CD4-positive, alpha-beta T cell (primary cell): Measurements from ENCODE around the gene PLCB1. TPM values are rescaled to one million over a fixed set of nuclear protein-coding genes. Genes with fewer than 3 reads are reported as not detected.

Experiments
- ATAC-seq: fragments of 200-7000 bp; cut with Tn5 transposase; one replicate; pipeline ENCODE4 v1.10.0; 2022; ENCODE audit warnings: mild to moderate bottlenecking; ENCODE audit not compliant: poor library complexity
- CTCF ChIA-PET: fragments of 350-600 bp; sonication (Branson Sonifier 250); formaldehyde crosslinking; loops from one replicate; lab custom pipeline; 2021; ENCODE audit warnings: antibody characterized with exemption, inconsistent platforms; lab: Charles Lee
- POLR2A ChIA-PET: fragments of 350-600 bp; sonication (Branson Sonifier 250); formaldehyde crosslinking; loops from one replicate; lab custom pipeline; 2021; ENCODE audit warnings: antibody characterized with exemption, inconsistent platforms; lab: Charles Lee
- DNase-seq, 14 experiments: peaks; one replicate each; pipeline ENCODE4 v3.0.0-alpha.2; 2013 to 2020; ENCODE audit warnings: mixed read lengths in 2 of 14
- H3K27ac ChIP-seq, 2 donors: one replicate each; pipeline versions ENCODE4 v1.5.1 to v1.7.0; 2013; ENCODE audit warnings: low read length in 2 of 2, low read depth in 1 of 2, mild to moderate bottlenecking in 1 of 2
- H3K27me3 ChIP-seq, 2 experiments: 1 replicate in 1 of 2; 2 replicates in 1 of 2; pipeline versions ENCODE4 v1.6.1 to v1.7.0; 2013; ENCODE audit warnings: low read length in 2 of 2, control low read depth in 1 of 2, mild to moderate bottlenecking in 1 of 2, moderate library complexity in 1 of 2; ENCODE audit not compliant: insufficient read depth in 2 of 2, control insufficient read depth in 1 of 2
- H3K36me3 ChIP-seq: one replicate; pipeline ENCODE4 v1.6.1; 2013; ENCODE audit warnings: low read length, control low read depth; ENCODE audit not compliant: insufficient read depth
- H3K4me1 ChIP-seq: one replicate; pipeline ENCODE4 v1.6.1; 2013; ENCODE audit warnings: low read length, control low read depth; ENCODE audit not compliant: insufficient read depth
- H3K4me3 ChIP-seq: one replicate; pipeline ENCODE4 v1.5.1; 2013; ENCODE audit warnings: mild to moderate bottlenecking, low read length, moderate library complexity
- H3K9me3 ChIP-seq, 2 experiments: 1 replicate in 1 of 2; 2 replicates in 1 of 2; pipeline versions ENCODE4 v1.6.1 to v1.7.0; 2013; ENCODE audit warnings: low read length in 2 of 2, mild to moderate bottlenecking in 2 of 2, control low read depth in 1 of 2, moderate library complexity in 1 of 2; ENCODE audit not compliant: control insufficient read depth in 1 of 2, insufficient read depth in 1 of 2
- H3K27ac Mint-ChIP-seq: one replicate; pipeline ENCODE4 v1.8.0; 2020; ENCODE audit warnings: mixed read lengths
- H3K27me3 Mint-ChIP-seq: one replicate; pipeline ENCODE4 v1.8.0; 2021; ENCODE audit warnings: mixed read lengths
- H3K36me3 Mint-ChIP-seq: one replicate; pipeline ENCODE4 v1.8.0; 2021; ENCODE audit warnings: low read depth, mixed read lengths
- H3K4me1 Mint-ChIP-seq: one replicate; pipeline ENCODE4 v1.8.0; 2021; ENCODE audit warnings: low read depth, mixed read lengths
- H3K4me3 Mint-ChIP-seq: one replicate; pipeline ENCODE4 v1.8.0; 2020; ENCODE audit warnings: mild to moderate bottlenecking, mixed read lengths
- H3K9me3 Mint-ChIP-seq: one replicate; pipeline ENCODE4 v1.8.0; 2020; ENCODE audit warnings: mixed read lengths
- CTCF ChIP-seq: fragments of 200-600 bp; IDR thresholded peaks from one replicate; pipeline ENCODE4 v1.8.0; 2022; ENCODE audit warnings: antibody characterized with exemption, mild to moderate bottlenecking
- intact Hi-C, 2 experiments: fragments of 100-400 bp; cut with DNase I in 1 of 2; cut with micrococcal nuclease in 1 of 2; formaldehyde crosslinking; loops; one replicate each; pipeline versions ENCODE4 v1.15.1 to v1.9.0; 2023 to 2025; cut with DNase I, micrococcal nuclease
- total RNA-seq, 174 experiments: library from RNA in 2 of 174; stranded (reverse) in 2 of 174; gene quantifications; one replicate each; pipeline ENCODE4 v1.2.3 and lab custom pipeline; 2021 to 2026

The PLCB1 gene
- total RNA-seq, 2 experiments from 2014 or later, result 3.8 to 5.6 TPM

- H3K4me3 Mint-ChIP-seq, result no peak overlapping the region
- Histone ChIP-seq H3K27me3 (no peaks in the 10 kb centered on the region), H3K9me3 (no peaks in the 10 kb centered on the region), H3K4me1 (peaks cover 12% of the 10 kb centered on the region), H3K27ac (no peak overlapping the region), H3K4me3 (no peak overlapping the region), H3K36me3 (no peaks in the 10 kb centered on the region)
- no peak overlapping the region for H3K27ac Mint-ChIP-seq
- H3K4me1 Mint-ChIP-seq, result peaks cover 13% of the 10 kb centered on the region
- POLR2A ChIA-PET, result no interaction called here
- DNase-seq (no peak), ATAC-seq (no peak)
- peaks cover 4% of the 10 kb centered on the region for H3K27me3 Mint-ChIP-seq
- no peak for TF ChIP-seq CTCF
- CTCF ChIA-PET, result no interaction called here
- H3K36me3 Mint-ChIP-seq, result no peaks in the 10 kb centered on the region
- intact Hi-C loops, result no loop called here
- H3K9me3 Mint-ChIP-seq, result no peaks in the 10 kb centered on the region
Measured at GRCh38 chr20:8139899-8140298, 7.8 kb downstream of the PLCB1 start.

GRCh38 chr20:8143474-8143873, 11.4 kb downstream of the PLCB1 start:
- ChIA-PET CTCF (no interaction called here), POLR2A (no interaction called here)
- Mint-ChIP-seq H3K27me3 (no peaks in the 10 kb centered on the region), H3K36me3 (no peaks in the 10 kb centered on the region), H3K4me1 (peaks cover 20% of the 10 kb centered on the region), H3K27ac (no peak overlapping the region), H3K4me3 (no peak overlapping the region), H3K9me3 (no peaks in the 10 kb centered on the region)
- H3K27me3 ChIP-seq, result no peaks in the 10 kb centered on the region
- TF ChIP-seq CTCF, result no peak
- ATAC-seq (no peak), DNase-seq (no peak)
- H3K4me1 ChIP-seq, result peaks cover 19% of the 10 kb centered on the region
- intact Hi-C loops, result no loop called here
- H3K4me3 ChIP-seq, result no peak overlapping the region
- H3K36me3 ChIP-seq, result no peaks in the 10 kb centered on the region
- H3K27ac ChIP-seq, result no peak overlapping the region
- H3K9me3 ChIP-seq, result no peaks in the 10 kb centered on the region

- H3K4me1 Mint-ChIP-seq, result peaks cover 20% of the 10 kb centered on the region
- Histone ChIP-seq H3K36me3 (no peaks in the 10 kb centered on the region), H3K4me1 (peaks cover 19% of the 10 kb centered on the region), H3K27ac (peak overlapping the region in 1 of 2 donors; percentile 27), H3K9me3 (no peaks in the 10 kb centered on the region), H3K27me3 (no peaks in the 10 kb centered on the region), H3K4me3 (no peak overlapping the region)
- DNase-seq (peak in 3 of 14 experiments; percentile 29 to 58 (median 37)), ATAC-seq (peak; percentile 32)
- intact Hi-C loops, result no loop called here
- no peaks in the 10 kb centered on the region for H3K9me3 Mint-ChIP-seq
- ChIA-PET POLR2A (no interaction called here), CTCF (no interaction called here)
- no peak overlapping the region for H3K27ac Mint-ChIP-seq
- no peaks in the 10 kb centered on the region for H3K27me3 Mint-ChIP-seq
- TF ChIP-seq CTCF, result no peak
- H3K4me3 Mint-ChIP-seq, result no peak overlapping the region
- no peaks in the 10 kb centered on the region for H3K36me3 Mint-ChIP-seq
Measured at GRCh38 chr20:8144282-8145245, 12.5 kb downstream of the PLCB1 start.
